SK-N-SH (cell line): ENCODE measurements around the gene ATF4. TPM values are rescaled to one million over a fixed set of nuclear protein-coding genes. Genes with fewer than 3 reads are reported as not detected.

ENCODE experiments used
- CTCF ChIA-PET: fragments of 300-600, 350-600 bp; formaldehyde crosslinking; extraction: SDS; loops from one replicate; lab custom pipeline; 2021; lab: Yijun Ruan, JAX
- POLR2A ChIA-PET: fragments of 350-600 bp; sonication (Branson Sonifier 250); formaldehyde crosslinking; extraction: SDS; loops from one replicate; lab custom pipeline; 2020; ENCODE audit warnings: antibody characterized with exemption, inconsistent platforms; lab: Yijun Ruan, JAX
- DNase-seq: peaks from one replicate; pipeline ENCODE4 v3.0.0; 2012
- H2AFZ ChIP-seq: fragments of 200-600 bp; sonication (generic); 2 replicates; pipeline ENCODE4 v1.8.1; 2016; ENCODE audit warnings: antibody characterized with exemption, mild to moderate bottlenecking, low read depth
- H3F3A ChIP-seq: fragments of 200-600 bp; sonication (generic); replicated peaks from 2 replicates; pipeline ENCODE3; 2016; ENCODE audit warnings: antibody characterized with exemption, mild to moderate bottlenecking; ENCODE audit not compliant: insufficient read depth
- H3K27ac ChIP-seq, 2 experiments: fragments of 200-500 bp in 1 of 2; fragments of 200-600 bp in 1 of 2; sonication (Bioruptor generic) in 1 of 2; sonication (generic), shearing (Covaris generic) in 1 of 2; 2 replicates each; pipeline versions ENCODE4 v1.5.1 to v1.6.1; 2014 to 2016; ENCODE audit warnings: low read depth in 2 of 2, inconsistent platforms in 1 of 2, low read length in 1 of 2, mild to moderate bottlenecking in 1 of 2, mixed read lengths in 1 of 2
- H3K27me3 ChIP-seq: fragments of 200-600 bp; sonication (generic), shearing (Covaris generic); 2 replicates; pipeline ENCODE4 v1.6.1; 2016; ENCODE audit warnings: mixed run types; ENCODE audit not compliant: insufficient read depth
- H3K36me3 ChIP-seq, 2 experiments: fragments of 200-500 bp in 1 of 2; fragments of 200-600 bp in 1 of 2; sonication (Bioruptor generic) in 1 of 2; sonication (generic) in 1 of 2; replicated peaks in 1 of 2; 2 replicates each; pipeline versions ENCODE3 to v1.5.1; 2014 to 2016; ENCODE audit warnings: low read length in 1 of 2, mild to moderate bottlenecking in 1 of 2; ENCODE audit not compliant: insufficient read depth in 2 of 2, control insufficient read depth in 1 of 2
- H3K4me1 ChIP-seq, 2 experiments: fragments of 200-500 bp in 1 of 2; fragments of 200-600 bp in 1 of 2; sonication (Bioruptor generic) in 1 of 2; sonication (generic), shearing (Covaris generic) in 1 of 2; 2 replicates each; pipeline versions ENCODE4 v1.5.1 to v1.6.1; 2014 to 2016; ENCODE audit warnings: low read depth in 1 of 2, low read length in 1 of 2, mixed run types in 1 of 2; ENCODE audit not compliant: insufficient read depth in 2 of 2, control insufficient read depth in 1 of 2
- H3K4me2 ChIP-seq: fragments of 200-600 bp; sonication (generic), shearing (Covaris generic); 2 replicates; pipeline ENCODE4 v1.6.1; 2017; ENCODE audit warnings: mixed run types
- H3K4me3 ChIP-seq, 2 experiments: fragments of 200-500 bp in 1 of 2; fragments of 200-600 bp in 1 of 2; sonication (Bioruptor generic) in 1 of 2; sonication (generic), shearing (Covaris generic) in 1 of 2; 2 replicates each; pipeline versions ENCODE4 v1.5.1 to v1.8.1; 2014 to 2016; ENCODE audit warnings: low read depth in 2 of 2, inconsistent platforms in 1 of 2, low read length in 1 of 2, mild to moderate bottlenecking in 1 of 2, mixed read lengths in 1 of 2, moderate library complexity in 1 of 2
- H3K79me2 ChIP-seq: fragments of 200-600 bp; sonication (generic); 2 replicates; pipeline ENCODE4 v1.8.1; 2017; ENCODE audit warnings: mild to moderate bottlenecking; ENCODE audit not compliant: insufficient read depth
- H3K9ac ChIP-seq: fragments of 200-600 bp; sonication (generic); 2 replicates; pipeline ENCODE4 v1.6.1; 2017; ENCODE audit warnings: mixed run types
- H3K9me2 ChIP-seq: fragments of 200-600 bp; sonication (generic); 2 replicates; pipeline ENCODE4 v1.6.1; 2017; ENCODE audit warnings: mixed run types
- H3K9me3 ChIP-seq: fragments of 200-600 bp; sonication (generic); 2 replicates; pipeline ENCODE4 v1.6.1; 2017; ENCODE audit warnings: mixed run types, mild to moderate bottlenecking, moderate library complexity
- H4K20me1 ChIP-seq: fragments of 200-600 bp; sonication (generic); 2 replicates; pipeline ENCODE4 v1.6.1; 2017; ENCODE audit warnings: mild to moderate bottlenecking, mixed run types; ENCODE audit not compliant: insufficient read depth
- CHD2 ChIP-seq: fragments of 150-350 bp; IDR thresholded peaks from 2 replicates; pipeline ENCODE4 v1.6.1; 2018; ENCODE audit warnings: low read length; ENCODE audit not compliant: partially characterized antibody
- EP300 ChIP-seq, 2 experiments: IDR thresholded peaks; 2 replicates each; pipeline versions ENCODE4 v1.4.0 to v1.6.1; 2012; ENCODE audit warnings: borderline replicate concordance in 1 of 2, low read depth in 1 of 2, low read length in 1 of 2
- EZH2phosphoT487 ChIP-seq: fragments of 200-600 bp; sonication (generic); IDR thresholded peaks from 2 replicates; pipeline ENCODE4 v1.6.1; 2017; ENCODE audit warnings: low read depth, mixed run types, mild to moderate bottlenecking, antibody characterized with exemption, moderate library complexity, borderline replicate concordance
- FOXJ3 ChIP-seq: sonication (generic); formaldehyde crosslinking; IDR thresholded peaks from 2 replicates; pipeline ENCODE4 v1.5.1; 2020; ENCODE audit warnings: mild to moderate bottlenecking, missing genetic modification reagents
- FOXM1 ChIP-seq: IDR thresholded peaks from 2 replicates; pipeline ENCODE4 v1.4.0; 2012; ENCODE audit warnings: low read depth, mild to moderate bottlenecking
- JUND ChIP-seq: IDR thresholded peaks from 2 replicates; pipeline ENCODE4 v1.4.0; 2012
- MXI1 ChIP-seq: IDR thresholded peaks from 2 replicates; pipeline ENCODE4 v1.6.1; 2012; ENCODE audit warnings: mild to moderate bottlenecking, low read depth, low read length, improper control_type of control experiment
- RAD21 ChIP-seq: IDR thresholded peaks from 2 replicates; pipeline ENCODE4 v1.6.1; 2012; ENCODE audit warnings: mild to moderate bottlenecking, low read length
- RFX5 ChIP-seq: IDR thresholded peaks from 2 replicates; pipeline ENCODE4 v1.6.1; 2012; ENCODE audit warnings: mild to moderate bottlenecking, improper control_type of control experiment, low read length
- SIN3A ChIP-seq: IDR thresholded peaks from 2 replicates; pipeline ENCODE4 v1.6.1; 2012; ENCODE audit warnings: low read depth, mild to moderate bottlenecking, low read length, moderate library complexity, borderline replicate concordance
- SMC3 ChIP-seq: IDR thresholded peaks from 2 replicates; pipeline ENCODE4 v1.6.1; 2012; ENCODE audit warnings: low read depth, low read length, improper control_type of control experiment
- TCF12 ChIP-seq: IDR thresholded peaks from 2 replicates; pipeline ENCODE4 v1.4.0; 2012
- WGBS: methylation state at CpG from one replicate; pipeline ENCODE4 v1.1.6; 2017; ENCODE audit warnings: low lambda C conversion rate; 5-methylcytosine and 5-hydroxymethylcytosine counted together
- polyA plus RNA-seq, 3 experiments: library from polyadenylated mRNA; depleted of rRNA; stranded (reverse); fragments of >200 nt; gene quantifications; 2 replicates each; pipeline ENCODE4 v1.2.3, GENCODE V29; 2012
- TF ChIP-seq, protein P1 (sequence below): IDR thresholded peaks from 2 replicates; pipeline ENCODE4 v1.4.0; 2012; ENCODE audit warnings: low read depth, borderline replicate concordance
- TF ChIP-seq, protein P2 (sequence below): fragments of 200-600 bp; sonication (generic); IDR thresholded peaks from 2 replicates; pipeline ENCODE4 v1.6.1; 2017; ENCODE audit warnings: antibody characterized with exemption, mild to moderate bottlenecking, moderate library complexity
- TF ChIP-seq, protein P3 (sequence below): fragments of 150-350 bp; IDR thresholded peaks from 2 replicates; pipeline ENCODE4 v1.6.1; 2016; ENCODE audit warnings: mild to moderate bottlenecking, low read depth, low read length

ATF4 gene
- polyA plus RNA-seq, 1 of the 3 experiments (the other 2 are of a cell fraction) = 375 TPM

DNA sequence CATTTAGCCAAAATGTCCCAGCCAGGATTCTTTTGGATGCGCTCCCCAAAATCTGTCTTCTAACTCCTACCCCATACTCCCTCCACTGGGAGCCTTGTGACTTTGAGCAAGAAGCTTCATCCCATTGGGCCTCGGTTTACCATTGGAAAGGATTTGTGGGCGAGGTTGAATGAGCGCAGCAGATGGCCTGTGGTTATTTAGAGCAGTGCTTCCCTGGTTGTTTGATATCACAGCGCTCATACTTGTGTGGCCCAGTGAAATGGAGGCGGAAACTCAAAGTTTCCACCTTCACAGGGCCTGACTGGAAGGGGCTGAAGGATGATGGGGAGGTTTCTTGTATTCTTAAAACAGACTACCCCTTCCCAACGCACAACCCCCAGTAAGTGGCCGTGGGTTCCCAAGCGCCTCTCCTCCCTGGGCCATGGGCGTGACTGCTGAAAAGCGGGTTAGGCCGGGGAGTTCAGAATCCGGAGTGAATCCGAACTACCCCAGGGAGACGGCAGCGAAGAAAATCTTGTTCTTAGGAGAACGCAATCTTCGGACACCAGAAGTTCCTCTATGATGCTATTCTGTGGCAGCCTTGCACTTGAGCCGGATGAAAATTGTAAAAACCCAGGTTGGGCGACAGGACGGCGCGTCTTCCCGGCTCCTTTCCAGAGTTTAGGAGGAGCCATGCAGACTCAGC is 1.2 kb upstream of the ATF4 start:
- Histone ChIP-seq H3K79me2 (peaks cover 51% of the 10 kb centered on the region), H4K20me1 (peaks cover 32% of the 10 kb centered on the region), H3K4me3 (peak overlapping the region; percentile 70 to 76), H3K9ac (peak overlapping the region; percentile 99), H3K9me3 (no peaks in the 10 kb centered on the region), H3K27me3 (no peaks in the 10 kb centered on the region), H3K4me2 (peak overlapping the region; percentile 76), H3F3A (peaks cover 25% of the 10 kb centered on the region), H3K4me1 (peaks cover 8 to 18% of the 10 kb centered on the region in 2 experiments; a peak in 2 of 4 replicates), H2AFZ (peak overlapping the region; percentile 29; the same call in 1 of the 2 replicates), H3K36me3 (peaks cover 16 to 39% of the 10 kb centered on the region in 2 experiments), H3K9me2 (no peaks in the 10 kb centered on the region), H3K27ac (peak overlapping the region; percentile 82 to 92)
- 69% methylated on average over 5 of the region's 24 CpGs for WGBS
- TF ChIP-seq EZH2phosphoT487 (no peak), JUND (no peak), CHD2 (no peak), EP300 (IDR thresholded peaks at IDR 0.05; ENCODE audit: borderline replicate concordance in 1 of 2, low read depth in 1 of 2, low read length in 1 of 2) (no peak), FOXM1 (no peak), FOXJ3 (CRISPR knock-in tag) (no peak), SIN3A (no peak)
- TF ChIP-seq, protein P1, sequence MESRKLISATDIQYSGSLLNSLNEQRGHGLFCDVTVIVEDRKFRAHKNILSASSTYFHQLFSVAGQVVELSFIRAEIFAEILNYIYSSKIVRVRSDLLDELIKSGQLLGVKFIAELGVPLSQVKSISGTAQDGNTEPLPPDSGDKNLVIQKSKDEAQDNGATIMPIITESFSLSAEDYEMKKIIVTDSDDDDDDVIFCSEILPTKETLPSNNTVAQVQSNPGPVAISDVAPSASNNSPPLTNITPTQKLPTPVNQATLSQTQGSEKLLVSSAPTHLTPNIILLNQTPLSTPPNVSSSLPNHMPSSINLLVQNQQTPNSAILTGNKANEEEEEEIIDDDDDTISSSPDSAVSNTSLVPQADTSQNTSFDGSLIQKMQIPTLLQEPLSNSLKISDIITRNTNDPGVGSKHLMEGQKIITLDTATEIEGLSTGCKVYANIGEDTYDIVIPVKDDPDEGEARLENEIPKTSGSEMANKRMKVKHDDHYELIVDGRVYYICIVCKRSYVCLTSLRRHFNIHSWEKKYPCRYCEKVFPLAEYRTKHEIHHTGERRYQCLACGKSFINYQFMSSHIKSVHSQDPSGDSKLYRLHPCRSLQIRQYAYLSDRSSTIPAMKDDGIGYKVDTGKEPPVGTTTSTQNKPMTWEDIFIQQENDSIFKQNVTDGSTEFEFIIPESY = no peak
- DNase-seq = peak; percentile 47
- ChIA-PET CTCF (interaction anchor here (1.5 kb wide), 1 partner anchor 9 kb away, joined by 3 read pairs; no protein-coding TSS in a partner anchor), POLR2A (interaction anchor here (0.7 to 1.7 kb wide), 5 partner anchors 10 to 200 kb away, joined by 3 to 14 read pairs (median 5); partner anchors contain the start of gene MIEF1)

DNA sequence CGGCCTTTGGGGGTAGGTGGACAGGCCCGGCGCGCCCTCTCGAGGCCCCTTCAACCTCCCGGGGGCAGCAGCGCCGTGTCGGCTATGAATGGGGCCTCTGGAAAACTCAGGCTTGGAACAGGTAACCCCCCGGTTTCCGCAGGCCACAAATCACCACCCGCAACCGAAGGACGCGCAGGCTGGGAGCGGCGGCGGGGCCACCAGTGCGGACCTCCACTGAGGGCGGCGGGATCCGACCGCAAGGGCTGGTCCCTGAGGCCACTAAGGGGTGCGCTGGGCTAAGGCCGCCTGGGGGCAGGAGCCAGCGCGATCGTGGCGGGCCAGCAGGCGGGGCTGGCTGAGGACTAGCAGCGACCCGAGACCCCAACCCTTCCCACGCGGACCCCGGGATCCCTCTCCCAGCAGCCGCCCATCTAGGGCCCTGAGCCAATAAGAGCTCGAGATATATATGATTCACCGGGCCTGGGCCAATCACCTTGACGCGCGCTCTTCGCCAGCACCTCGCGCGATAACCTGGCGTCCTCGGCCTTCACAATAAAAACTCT is 609 bp upstream of the ATF4 start:
- ChIA-PET CTCF (interaction anchor here (0.7 to 1.9 kb wide), 3 partner anchors 9 to 120 kb away, joined by 3 to 7 read pairs (median 3); partner anchors contain the start of gene TAB1), POLR2A (interaction anchor here (0.5 to 1.7 kb wide), 9 partner anchors 9 to 201 kb away, joined by 3 to 14 read pairs (median 3); partner anchors contain the start of gene MIEF1)
- Histone ChIP-seq H3F3A (peaks cover 30% of the 10 kb centered on the region), H3K27ac (peak overlapping the region; percentile 82 to 92), H3K4me1 (peaks cover 8 to 21% of the 10 kb centered on the region in 2 experiments; a peak in 2 of 4 replicates), H3K79me2 (peaks cover 47% of the 10 kb centered on the region), H3K4me3 (peak overlapping the region; percentile 70 to 76), H3K27me3 (no peaks in the 10 kb centered on the region), H3K9me2 (no peaks in the 10 kb centered on the region), H3K9ac (peak overlapping the region; percentile 99), H3K36me3 (peaks cover 16 to 39% of the 10 kb centered on the region in 2 experiments), H2AFZ (peak overlapping the region; percentile 29; the same call in 1 of the 2 replicates), H4K20me1 (peaks cover 39% of the 10 kb centered on the region), H3K9me3 (no peaks in the 10 kb centered on the region), H3K4me2 (peak overlapping the region; percentile 86)
- no CpG with 5 or more reads among the region's 47 CpGs for WGBS
- DNase-seq = peak; percentile 91
- TF ChIP-seq RAD21 (peak; percentile 17; the same call in 1 of the 2 replicates), TCF12 (no peak), SMC3 (peak; percentile 15; the same call in 1 of the 2 replicates), MXI1 (0 out of 2 replicates have a peak, but pooled peaks have one; percentile 35), CHD2 (peak; percentile 98), RFX5 (peak; percentile 54; the same call in 1 of the 2 replicates)
- TF ChIP-seq, protein P1 = peak; percentile 94
- TF ChIP-seq, protein P2, sequence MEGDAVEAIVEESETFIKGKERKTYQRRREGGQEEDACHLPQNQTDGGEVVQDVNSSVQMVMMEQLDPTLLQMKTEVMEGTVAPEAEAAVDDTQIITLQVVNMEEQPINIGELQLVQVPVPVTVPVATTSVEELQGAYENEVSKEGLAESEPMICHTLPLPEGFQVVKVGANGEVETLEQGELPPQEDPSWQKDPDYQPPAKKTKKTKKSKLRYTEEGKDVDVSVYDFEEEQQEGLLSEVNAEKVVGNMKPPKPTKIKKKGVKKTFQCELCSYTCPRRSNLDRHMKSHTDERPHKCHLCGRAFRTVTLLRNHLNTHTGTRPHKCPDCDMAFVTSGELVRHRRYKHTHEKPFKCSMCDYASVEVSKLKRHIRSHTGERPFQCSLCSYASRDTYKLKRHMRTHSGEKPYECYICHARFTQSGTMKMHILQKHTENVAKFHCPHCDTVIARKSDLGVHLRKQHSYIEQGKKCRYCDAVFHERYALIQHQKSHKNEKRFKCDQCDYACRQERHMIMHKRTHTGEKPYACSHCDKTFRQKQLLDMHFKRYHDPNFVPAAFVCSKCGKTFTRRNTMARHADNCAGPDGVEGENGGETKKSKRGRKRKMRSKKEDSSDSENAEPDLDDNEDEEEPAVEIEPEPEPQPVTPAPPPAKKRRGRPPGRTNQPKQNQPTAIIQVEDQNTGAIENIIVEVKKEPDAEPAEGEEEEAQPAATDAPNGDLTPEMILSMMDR = peak; percentile 30; the same call in 1 of the 2 replicates
- TF ChIP-seq, protein P3, sequence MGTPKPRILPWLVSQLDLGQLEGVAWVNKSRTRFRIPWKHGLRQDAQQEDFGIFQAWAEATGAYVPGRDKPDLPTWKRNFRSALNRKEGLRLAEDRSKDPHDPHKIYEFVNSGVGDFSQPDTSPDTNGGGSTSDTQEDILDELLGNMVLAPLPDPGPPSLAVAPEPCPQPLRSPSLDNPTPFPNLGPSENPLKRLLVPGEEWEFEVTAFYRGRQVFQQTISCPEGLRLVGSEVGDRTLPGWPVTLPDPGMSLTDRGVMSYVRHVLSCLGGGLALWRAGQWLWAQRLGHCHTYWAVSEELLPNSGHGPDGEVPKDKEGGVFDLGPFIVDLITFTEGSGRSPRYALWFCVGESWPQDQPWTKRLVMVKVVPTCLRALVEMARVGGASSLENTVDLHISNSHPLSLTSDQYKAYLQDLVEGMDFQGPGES = 0 out of 2 replicates have a peak, but pooled peaks have one; percentile 27
